Astrocyte of the cerebellum (primary cell): ENCODE results near the gene TTC9.

ENCODE experiments used
- DNase-seq: peaks from one replicate; pipeline ENCODE4 v3.0.0-alpha.2; 2011; ENCODE audit warnings: low read depth
- H3K4me3 ChIP-seq: 2 replicates; pipeline ENCODE4 v1.5.1; 2011; ENCODE audit warnings: mild to moderate bottlenecking, low read depth, low read length, moderate library complexity
- in situ Hi-C: cut with HindIII; loops from 2 replicates; pipeline ENCODE4 v1.10.0; 2017; ENCODE audit warnings: low sequenced_read_pairs
- TF ChIP-seq, protein P1 (sequence below): IDR thresholded peaks from 2 replicates; pipeline ENCODE4 v1.5.1; 2012; ENCODE audit warnings: low read length, low read depth, moderate library complexity, mild to moderate bottlenecking; ENCODE audit errors: missing control alignments

The TTC9 gene

DNA sequence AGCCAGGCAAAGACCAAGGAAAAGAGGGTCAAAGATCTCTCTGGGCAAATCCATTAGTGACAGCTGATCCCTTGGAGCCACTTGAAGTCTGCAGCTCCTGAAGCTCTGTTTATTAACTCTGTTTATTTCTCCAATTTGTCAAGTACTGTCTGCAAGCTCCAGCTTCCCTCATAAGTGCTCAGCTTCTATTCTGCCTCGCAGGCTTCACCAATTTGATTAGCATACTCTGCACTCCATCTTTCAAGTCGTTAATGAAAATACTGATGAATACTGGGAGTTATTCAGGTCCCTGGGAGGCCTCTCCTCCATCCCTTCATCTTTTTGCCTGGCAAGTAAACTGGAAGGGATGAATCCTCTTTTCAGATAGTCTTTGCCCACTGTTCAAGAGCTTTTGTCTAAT, 54.3 kb downstream of the TTC9 start:
- no peak overlapping the region for H3K4me3 ChIP-seq
- in situ Hi-C loops = no loop called here
- TF ChIP-seq, protein P1, sequence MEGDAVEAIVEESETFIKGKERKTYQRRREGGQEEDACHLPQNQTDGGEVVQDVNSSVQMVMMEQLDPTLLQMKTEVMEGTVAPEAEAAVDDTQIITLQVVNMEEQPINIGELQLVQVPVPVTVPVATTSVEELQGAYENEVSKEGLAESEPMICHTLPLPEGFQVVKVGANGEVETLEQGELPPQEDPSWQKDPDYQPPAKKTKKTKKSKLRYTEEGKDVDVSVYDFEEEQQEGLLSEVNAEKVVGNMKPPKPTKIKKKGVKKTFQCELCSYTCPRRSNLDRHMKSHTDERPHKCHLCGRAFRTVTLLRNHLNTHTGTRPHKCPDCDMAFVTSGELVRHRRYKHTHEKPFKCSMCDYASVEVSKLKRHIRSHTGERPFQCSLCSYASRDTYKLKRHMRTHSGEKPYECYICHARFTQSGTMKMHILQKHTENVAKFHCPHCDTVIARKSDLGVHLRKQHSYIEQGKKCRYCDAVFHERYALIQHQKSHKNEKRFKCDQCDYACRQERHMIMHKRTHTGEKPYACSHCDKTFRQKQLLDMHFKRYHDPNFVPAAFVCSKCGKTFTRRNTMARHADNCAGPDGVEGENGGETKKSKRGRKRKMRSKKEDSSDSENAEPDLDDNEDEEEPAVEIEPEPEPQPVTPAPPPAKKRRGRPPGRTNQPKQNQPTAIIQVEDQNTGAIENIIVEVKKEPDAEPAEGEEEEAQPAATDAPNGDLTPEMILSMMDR = no peak
- DNase-seq = no peak

DNA sequence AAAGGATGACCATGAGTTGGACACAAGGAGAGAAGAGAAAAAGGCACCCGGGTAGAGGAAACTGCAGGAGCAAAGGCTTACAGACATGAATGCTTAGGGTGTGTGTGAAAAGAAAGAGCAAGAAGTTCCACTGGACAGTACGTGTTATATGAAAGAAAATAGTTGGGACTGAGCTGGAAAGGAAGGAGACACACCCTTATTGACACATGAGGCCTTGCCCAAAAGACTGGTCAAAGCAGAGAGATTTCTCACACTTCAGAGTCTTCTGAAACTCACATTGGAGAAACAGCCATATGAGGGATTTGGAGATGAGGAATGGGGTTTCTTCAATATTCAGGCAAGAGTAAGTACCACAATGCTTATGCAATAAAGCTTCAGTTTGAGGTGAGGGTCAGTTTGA, 56.0 kb downstream of the TTC9 start:
- H3K4me3 ChIP-seq = no peak overlapping the region
- TF ChIP-seq, protein P1 = no peak
- DNase-seq = no peak
- in situ Hi-C loops = no loop called here

DNA sequence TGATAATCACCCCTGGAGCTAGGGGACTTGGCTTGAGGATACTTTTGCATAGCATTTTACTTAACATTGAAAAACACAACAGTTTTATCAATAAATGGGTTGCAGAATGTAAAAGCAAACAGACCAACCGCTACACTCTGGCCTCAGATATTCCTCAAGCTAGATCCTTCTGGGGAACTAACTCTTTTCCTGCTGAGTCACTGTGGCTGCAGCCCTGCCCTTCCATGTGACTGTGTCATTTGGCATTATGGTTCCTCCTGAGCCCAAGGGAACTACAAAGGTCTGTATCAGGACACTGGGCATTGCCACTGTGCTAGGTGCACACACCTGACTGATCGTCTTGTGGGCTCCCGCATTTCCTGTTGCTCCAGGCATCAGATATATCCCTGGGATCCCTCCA, 56.6 kb downstream of the TTC9 start:
- TF ChIP-seq, protein P1 = no peak
- H3K4me3 ChIP-seq = no peak overlapping the region
- in situ Hi-C loops = no loop called here
- DNase-seq = no peak

DNA sequence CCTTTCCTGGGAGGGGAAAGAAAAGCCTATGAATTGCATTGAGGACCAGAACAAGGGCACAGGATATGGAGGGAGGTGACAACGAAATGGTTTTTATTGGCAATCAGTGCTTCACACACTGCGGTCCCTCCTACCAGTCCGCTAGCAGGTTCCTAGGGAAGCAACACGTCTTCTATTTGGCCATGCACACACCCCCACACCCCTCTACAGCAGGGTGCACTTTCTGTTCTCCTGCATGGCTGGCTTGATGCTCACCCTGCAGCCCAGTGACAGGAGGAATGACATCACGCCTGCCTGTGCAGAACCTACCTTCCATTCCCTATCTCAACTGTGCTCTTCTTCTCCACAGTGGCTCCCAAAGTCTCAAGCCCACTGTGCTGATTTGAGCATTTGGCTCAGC, 57.9 kb downstream of the TTC9 start:
- TF ChIP-seq, protein P1 = no peak
- no peak overlapping the region for H3K4me3 ChIP-seq
- no peak for DNase-seq
- in situ Hi-C loops = no loop called here

DNA sequence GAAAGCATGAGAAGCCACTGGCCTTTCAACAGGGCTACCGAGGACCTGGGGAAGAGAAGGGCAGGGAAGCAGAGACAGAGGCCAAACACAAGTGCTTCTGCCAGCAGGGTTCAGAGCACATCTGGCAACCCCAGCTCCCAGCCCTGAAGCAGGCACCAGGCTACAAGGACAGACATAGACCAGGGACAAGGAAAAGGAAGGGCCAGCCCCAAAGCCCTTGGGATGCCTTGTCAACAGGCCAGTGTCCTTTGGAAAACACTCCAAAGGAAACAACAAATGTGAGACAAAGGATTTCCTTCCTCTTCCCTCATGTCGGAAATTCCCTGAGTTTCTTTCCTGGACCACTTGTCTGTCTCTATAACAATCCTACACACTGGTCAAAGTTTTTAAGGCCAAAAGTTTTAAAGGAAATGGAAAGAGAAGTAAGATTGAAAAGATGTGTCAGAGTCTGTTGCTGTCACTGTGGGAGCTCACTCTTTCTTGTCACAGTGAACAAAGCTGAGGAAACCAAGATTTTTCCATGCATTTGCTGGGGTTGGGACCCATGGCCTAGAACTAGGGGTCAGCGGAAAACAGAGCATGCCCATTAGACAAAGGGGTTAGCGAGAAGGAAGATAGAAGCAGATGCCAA, 59.4 kb downstream of the TTC9 start:
- no peak overlapping the region for H3K4me3 ChIP-seq
- TF ChIP-seq, protein P1 = no peak
- no peak for DNase-seq
- in situ Hi-C loops = no loop called here

DNA sequence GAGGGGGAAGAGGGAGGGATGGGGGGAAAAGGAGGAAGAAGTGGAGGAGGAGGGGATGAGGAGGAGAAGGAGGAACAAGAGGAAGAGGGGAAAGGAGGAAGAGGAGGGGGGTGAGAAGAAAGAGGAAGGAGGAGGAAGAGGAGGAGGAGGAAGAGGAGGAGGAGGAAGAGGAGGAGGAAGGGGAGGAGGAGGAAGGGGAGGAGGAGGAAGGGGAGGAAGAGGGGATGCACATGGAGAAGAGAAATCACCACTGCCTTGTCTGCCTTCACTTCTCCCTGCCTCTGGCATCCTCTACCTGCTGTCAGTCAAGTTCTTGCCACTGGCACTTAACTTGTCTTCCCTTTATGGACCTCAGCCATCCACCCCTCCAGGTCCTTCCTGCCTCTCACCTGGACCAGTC, 59.9 kb downstream of the TTC9 start:
- no peak overlapping the region for H3K4me3 ChIP-seq
- TF ChIP-seq, protein P1 = no peak
- no peak for DNase-seq
- in situ Hi-C loops = no loop called here
